Heart left ventricle (tissue), 16 donors: ENCODE data around the gene PICALM. TPM values are rescaled to one million over a fixed set of nuclear protein-coding genes. Genes with fewer than 3 reads are reported as not detected.
"Not testable (repeated sequence)": the region's sequence is repeated elsewhere in the genome, so short reads cannot be mapped to it uniquely, and the experiment has no call there.

ENCODE experiments used
- ATAC-seq, 4 donors: fragments of 200-7000 bp; cut with Tn5 transposase; one replicate each; pipeline ENCODE4 v1.9.1; 2020 to 2022; ENCODE audit warnings: moderate library complexity in 4 of 4, mild to moderate bottlenecking in 3 of 4, moderate number of reproducible peaks in 1 of 4
- DNase-seq, 5 donors: peaks; one replicate each; pipeline ENCODE4 v3.0.0-alpha.2; 2020
- H3K27ac ChIP-seq, 12 donors: fragments of 200-600 bp; sonication (generic) in 4 of 12; one replicate each; pipeline versions ENCODE4 v1.5.0 to v1.8.0; 2016 to 2022; ENCODE audit warnings: mild to moderate bottlenecking in 2 of 12
- H3K27me3 ChIP-seq, 9 donors: fragments of 200-600 bp; sonication (generic) in 2 of 9; one replicate each; pipeline versions ENCODE4 v1.5.1 to v1.8.0; 2016 to 2022; ENCODE audit warnings: mild to moderate bottlenecking in 3 of 9
- H3K36me3 ChIP-seq, 9 donors: fragments of 200-600 bp; sonication (generic) in 2 of 9; one replicate each; pipeline versions ENCODE4 v1.5.0 to v1.8.0; 2018 to 2022; ENCODE audit warnings: mild to moderate bottlenecking in 2 of 9
- H3K4me1 ChIP-seq, 12 donors: fragments of 200-600 bp; sonication (generic) in 4 of 12; one replicate each; pipeline versions ENCODE4 v1.5.0 to v1.8.0; 2016 to 2022; ENCODE audit warnings: mild to moderate bottlenecking in 3 of 12
- H3K4me3 ChIP-seq, 12 donors: fragments of 200-600 bp; sonication (generic) in 4 of 12; one replicate each; pipeline versions ENCODE4 v1.5.0 to v1.8.0; 2017 to 2022; ENCODE audit warnings: mild to moderate bottlenecking in 9 of 12, moderate library complexity in 4 of 12
- H3K9me3 ChIP-seq, 12 donors: fragments of 200-600 bp; sonication (generic) in 4 of 12; one replicate each; pipeline versions ENCODE4 v1.5.0 to v1.8.0; 2016 to 2022; ENCODE audit warnings: mild to moderate bottlenecking in 1 of 12
- CTCF ChIP-seq, 12 donors: fragments of 200-600 bp; sonication (generic) in 4 of 12; IDR thresholded peaks; one replicate each; pipeline versions ENCODE4 v1.5.0 to v1.8.0; 2018 to 2022; ENCODE audit warnings: antibody characterized with exemption in 12 of 12, mild to moderate bottlenecking in 5 of 12
- POLR2A ChIP-seq, 2 donors: fragments of 450-650 bp; IDR thresholded peaks; one replicate each; pipeline ENCODE4 v1.6.1; 2017; ENCODE audit warnings: antibody characterized with exemption in 2 of 2, mild to moderate bottlenecking in 2 of 2, moderate library complexity in 2 of 2
- WGBS, 4 donors: extraction: QIAGEN DNeasy Blood & Tissue Kit in 2 of 4; methylation state at CpG; one replicate each; pipeline versions ENCODE4 v1.1.5 to v1.1.7; 2013 to 2018; 5-methylcytosine and 5-hydroxymethylcytosine counted together
- intact Hi-C, 10 donors: fragments of 100-400 bp; cut with DNase I; formaldehyde crosslinking; loops; one replicate each; pipeline versions ENCODE4 v1.11.1 to v1.14.2; 2022
- polyA plus RNA-seq, 2 donors: library from polyadenylated mRNA; stranded (reverse); fragments of 200-250 nt; gene quantifications; one replicate each; pipeline ENCODE4 v1.2.3, GENCODE V29; 2013
- total RNA-seq, 9 donors: library from RNA; depleted of rRNA in 2 of 9; stranded (reverse); fragments of >200 nt in 2 of 9; fragmentation: NEBNext Ultra II Directional in 3 of 9; extraction: Animal tissue kit (Norgen Biotek cat#: 25700) in 3 of 9; gene quantifications; one replicate each; pipeline versions ENCODE4 v1.1.0 to v1.2.4, GENCODE V29; 2016 to 2023
- donor health status: ischemic (EF 13 %, LVEDD 7.1; RV severe dilation, severe dysfunction).
- donor health status: healthy with polysubstance abuse.
- donor health status: DM: no; HTN: yes; CAD: no.
- donor health status: DM: no; HTN: no; CAD: no.
- donor health status: ischemic (EF 25% LVEDD 6.9; RV normal size, moderate dysfunction).
- donor health status: ischemic (EF 25% LVEDD 5.7; RV mildly dilated, moderate dysfunction).
- donor health status: healthy.
- donor health status: DM: yes; HTN: yes; CAD: no.
- donor health status: ischemic (EF 35%, LVEDD 5.7; RV mildly dilated, moderate dysfunction).
- donor health status: nonischemic (EF 11% LVEDD 7.7; RV severe dilation, severe dysfunction).
- donor health status: DM: yes; HTN: yes; CAD: no.
- donor health status: PGD.
- donor health status: ischemic (EF 29% LVEDD 5.4; RV normal size, mild dysfunction).
- donor health status: nonischemic (EF 23%, LVEDD 6.1; RV moderate dilation, normal function).

The PICALM gene
- total and polyA plus RNA-seq, 11 donors, result 36.1 to 207 (median 171) TPM

GRCh38 chr11:86091086-86091485 is 22.2 kb upstream of the PICALM start:
- no peaks in the 10 kb centered on the region for H3K27me3 ChIP-seq
- ATAC-seq, result no peak
- TF ChIP-seq POLR2A (IDR thresholded peaks at IDR 0.05) (no peak), CTCF (IDR thresholded peaks at IDR 0.05) (no peak)
- intact Hi-C loops, result no loop called here
- no peaks in the 10 kb centered on the region for H3K36me3 ChIP-seq
- H3K27ac ChIP-seq, result no peak overlapping the region
- H3K9me3 ChIP-seq, result no peaks in the 10 kb centered on the region
- no peak overlapping the region for H3K4me3 ChIP-seq
- no peak for DNase-seq
- H3K4me1 ChIP-seq, result peaks cover 0 to 10% (median 5%) of the 10 kb centered on the region in 12 donors
- 94 to 100% (median 97%) methylated on average over 1 of the region's 1 CpG for whole genome bisulfite sequencing, 4 donors

- peak in 3 of 4 donors; percentile 18 to 71 (median 57) for ATAC-seq
- intact Hi-C loops, result no loop called here
- no peak overlapping the region for H3K4me3 ChIP-seq
- DNase-seq, result no peak
- no peaks in the 10 kb centered on the region for H3K27me3 ChIP-seq
- WGBS, 4 donors, result 42 to 55% (median 45%) methylated on average over 1 of the region's 1 CpG
- no peaks in the 10 kb centered on the region for H3K9me3 ChIP-seq
- TF ChIP-seq CTCF (IDR thresholded peaks at IDR 0.05), result no peak
- TF ChIP-seq POLR2A (IDR thresholded peaks at IDR 0.05), result no peak
- H3K27ac ChIP-seq, result no peak overlapping the region
- H3K36me3 ChIP-seq, result no peaks in the 10 kb centered on the region
- peaks cover 0 to 10% (median 5%) of the 10 kb centered on the region in 12 donors for H3K4me1 ChIP-seq
Observed at GRCh38 chr11:86089659-86090058, 20.8 kb upstream of the PICALM start.

GRCh38 chr11:86087688-86088087 is 18.8 kb upstream of the PICALM start:
- H3K36me3 ChIP-seq, H3K4me3 ChIP-seq, H3K27ac ChIP-seq, intact Hi-C loops, H3K9me3 ChIP-seq, H3K27me3 ChIP-seq, DNase-seq, ATAC-seq: not testable (repeated sequence)
- WGBS, 4 donors, result 93 to 100% (median 98%) methylated on average over 2 of the region's 2 CpGs
- H3K4me1 ChIP-seq, result peaks cover 0 to 10% (median 5%) of the 10 kb centered on the region in 12 donors

GRCh38 chr11:86087256-86087655 is 18.4 kb upstream of the PICALM start:
- H3K9me3 ChIP-seq, result no peaks in the 10 kb centered on the region
- no peak for TF ChIP-seq CTCF (IDR thresholded peaks at IDR 0.05)
- TF ChIP-seq POLR2A (IDR thresholded peaks at IDR 0.05), result no peak
- no peak for DNase-seq
- H3K4me3 ChIP-seq, result no peak overlapping the region
- no peaks in the 10 kb centered on the region for H3K27me3 ChIP-seq
- intact Hi-C loops, result no loop called here
- no peak overlapping the region for H3K27ac ChIP-seq
- no peaks in the 10 kb centered on the region for H3K36me3 ChIP-seq
- H3K4me1 ChIP-seq, result peaks cover 0 to 10% (median 5%) of the 10 kb centered on the region in 12 donors
- WGBS, 4 donors, result 56 to 70% (median 67%) methylated on average over 2 of the region's 2 CpGs
- ATAC-seq, result no peak

GRCh38 chr11:86081455-86081854 is 12.6 kb upstream of the PICALM start:
- Histone ChIP-seq H3K36me3 (no peaks in the 10 kb centered on the region), H3K27me3 (no peaks in the 10 kb centered on the region), H3K4me3 (no peak overlapping the region), H3K4me1 (no peaks in the 10 kb centered on the region), H3K9me3 (peaks cover 0 to 3% (median 0%) of the 10 kb centered on the region in 12 donors), H3K27ac (no peak overlapping the region)
- WGBS, 4 donors, result 91 to 92% (median 91%) methylated on average over 3 of the region's 3 CpGs
- no peak for ATAC-seq
- TF ChIP-seq CTCF (IDR thresholded peaks at IDR 0.05) (no peak), POLR2A (IDR thresholded peaks at IDR 0.05) (no peak)
- intact Hi-C loops, result no loop called here
- DNase-seq, result no peak
